IMR-90 (cell line): ENCODE results near the gene TACC3. TPM values are rescaled to one million over a fixed set of nuclear protein-coding genes. Genes with fewer than 3 reads are reported as not detected.

ENCODE experiments used
- ATAC-seq: fragments of 200-7000 bp; cut with Tn5 transposase; 2 replicates; pipeline ENCODE4 v1.9.1; 2020; ENCODE audit warnings: low read depth, mild to moderate bottlenecking, moderate library complexity
- BruUV-seq: library from RNA; stranded (reverse); fragments of 400-500 nt; replicated peaks from 2 replicates; lab custom pipeline; 2021; lab: Mats Ljungman, UMichigan
- CTCF ChIA-PET: fragments of 300-600 bp; formaldehyde crosslinking; extraction: SDS; loops from one replicate; lab custom pipeline; 2021; ENCODE audit warnings: antibody characterized with exemption; lab: Yijun Ruan, JAX
- POLR2A ChIA-PET: fragments of 300-600 bp; sonication (Branson Sonifier 250); formaldehyde crosslinking; loops from one replicate; lab custom pipeline; 2022; ENCODE audit warnings: antibody characterized with exemption; ENCODE audit not compliant: unreplicated experiment; lab: Charles Lee
- DNase-seq: peaks from one replicate; pipeline ENCODE4 v3.0.0; 2013
- H2AFZ ChIP-seq: replicated peaks from 2 replicates; pipeline ENCODE3; 2013; ENCODE audit warnings: low read length, mild to moderate bottlenecking; ENCODE audit not compliant: poor library complexity
- H2AK5ac ChIP-seq: 2 replicates; pipeline ENCODE4 v1.6.1; 2013; ENCODE audit warnings: low read depth, low read length, inconsistent platforms
- H2AK9ac ChIP-seq: replicated peaks from 2 replicates; pipeline ENCODE3; 2013; ENCODE audit warnings: mild to moderate bottlenecking, low read depth, low read length, moderate library complexity; ENCODE audit not compliant: poor library complexity
- H2BK120ac ChIP-seq: 2 replicates; pipeline ENCODE4 v1.6.1; 2013; ENCODE audit warnings: low read depth, low read length, inconsistent platforms
- H2BK15ac ChIP-seq: 3 replicates; pipeline ENCODE4 v1.6.1; 2013; ENCODE audit warnings: low read depth, low read length, inconsistent platforms
- H2BK20ac ChIP-seq: 2 replicates; pipeline ENCODE4 v1.6.1; 2013; ENCODE audit warnings: low read depth, mild to moderate bottlenecking, inconsistent platforms, low read length, moderate library complexity
- H2BK5ac ChIP-seq: 2 replicates; pipeline ENCODE4 v1.6.1; 2013; ENCODE audit warnings: mild to moderate bottlenecking, low read depth, low read length, inconsistent platforms; ENCODE audit not compliant: poor library complexity, severe bottlenecking
- H3K14ac ChIP-seq: replicated peaks from 2 replicates; pipeline ENCODE4 v1.6.1; 2013; ENCODE audit warnings: low read depth, low read length, inconsistent platforms
- H3K18ac ChIP-seq: 2 replicates; pipeline ENCODE4 v1.6.1; 2013; ENCODE audit warnings: low read depth, low read length, control low read depth
- H3K23ac ChIP-seq: 2 replicates; pipeline ENCODE4 v1.6.1; 2013; ENCODE audit warnings: low read depth, low read length, inconsistent platforms
- H3K27ac ChIP-seq: 2 replicates; pipeline ENCODE4 v1.5.1; 2013; ENCODE audit warnings: mild to moderate bottlenecking, control low read depth, low read length; ENCODE audit not compliant: insufficient read depth
- H3K27me3 ChIP-seq: 2 replicates; pipeline ENCODE4 v1.6.1; 2013; ENCODE audit warnings: low read length; ENCODE audit not compliant: control insufficient read depth, insufficient read depth
- H3K36me3 ChIP-seq: 2 replicates; pipeline ENCODE4 v1.6.1; 2013; ENCODE audit warnings: low read length, mixed read lengths; ENCODE audit not compliant: control insufficient read depth, insufficient read depth
- H3K4ac ChIP-seq: 2 replicates; pipeline ENCODE4 v1.6.1; 2013; ENCODE audit warnings: low read depth, low read length, inconsistent platforms
- H3K4me1 ChIP-seq: 2 replicates; pipeline ENCODE4 v1.6.1; 2013; ENCODE audit warnings: low read length, mixed read lengths; ENCODE audit not compliant: control insufficient read depth, insufficient read depth
- H3K4me2 ChIP-seq: 2 replicates; pipeline ENCODE4 v1.6.1; 2013; ENCODE audit warnings: low read depth, mild to moderate bottlenecking, control low read depth, low read length, moderate library complexity
- H3K4me3 ChIP-seq: 2 replicates; pipeline ENCODE4 v1.5.1; 2013; ENCODE audit warnings: low read depth, mild to moderate bottlenecking, control low read depth, low read length, moderate library complexity; ENCODE audit not compliant: insufficient read depth
- H3K56ac ChIP-seq: 2 replicates; pipeline ENCODE4 v1.6.1; 2013; ENCODE audit warnings: low read length, inconsistent platforms; ENCODE audit not compliant: insufficient read depth; ENCODE audit errors: extremely low read depth
- H3K79me1 ChIP-seq, 2 experiments: 2 replicates each; pipeline ENCODE4 v1.6.1; 2013; ENCODE audit warnings: low read length in 2 of 2, inconsistent platforms in 1 of 2, low read depth in 1 of 2
- H3K9ac ChIP-seq: 2 replicates; pipeline ENCODE4 v1.6.1; 2013; ENCODE audit warnings: low read depth, low read length, control low read depth
- H3K9me1 ChIP-seq: 2 replicates; pipeline ENCODE4 v1.6.1; 2013; ENCODE audit warnings: low read length, inconsistent platforms; ENCODE audit not compliant: insufficient read depth
- H3K9me3 ChIP-seq: 2 replicates; pipeline ENCODE4 v1.6.1; 2013; ENCODE audit warnings: low read length; ENCODE audit not compliant: control insufficient read depth, insufficient read depth
- H4K20me1 ChIP-seq: 2 replicates; pipeline ENCODE4 v1.6.1; 2013; ENCODE audit warnings: low read length, inconsistent platforms; ENCODE audit not compliant: insufficient read depth
- H4K5ac ChIP-seq: 2 replicates; pipeline ENCODE4 v1.6.1; 2013; ENCODE audit warnings: mild to moderate bottlenecking, low read depth, low read length, control low read depth
- H4K8ac ChIP-seq, 2 experiments: 2 replicates each; pipeline ENCODE4 v1.6.1; 2013; ENCODE audit warnings: low read depth in 2 of 2, low read length in 2 of 2, control low read depth in 1 of 2, inconsistent platforms in 1 of 2
- H4K91ac ChIP-seq: 2 replicates; pipeline ENCODE4 v1.6.1; 2013; ENCODE audit warnings: low read depth, low read length, inconsistent platforms; ENCODE audit not compliant: insufficient read depth
- BHLHE40 ChIP-seq: fragments of 150-350 bp; IDR thresholded peaks from 2 replicates; pipeline ENCODE4 v1.6.1; 2016; ENCODE audit warnings: mild to moderate bottlenecking, low read depth, low read length
- CEBPB ChIP-seq: IDR thresholded peaks from 2 replicates; pipeline ENCODE4 v1.6.1; 2012; ENCODE audit warnings: low read depth, low read length, improper control_type of control experiment
- CHD1 ChIP-seq: IDR thresholded peaks from 2 replicates; pipeline ENCODE4 v1.6.1; 2012; ENCODE audit warnings: low read depth, low read length, improper control_type of control experiment
- CTCF ChIP-seq: conservative IDR thresholded peaks from 2 replicates; pipeline ENCODE4 v1.5.1; 2012; ENCODE audit warnings: mild to moderate bottlenecking, low read depth, low read length, improper control_type of control experiment
- ELK1 ChIP-seq: fragments of 150-350 bp; IDR thresholded peaks from 2 replicates; pipeline ENCODE4 v1.6.1; 2016; ENCODE audit warnings: low read depth, mild to moderate bottlenecking, low read length, moderate library complexity, borderline replicate concordance
- FOS ChIP-seq: fragments of 150-350 bp; IDR thresholded peaks from 2 replicates; pipeline ENCODE4 v1.6.1; 2016; ENCODE audit warnings: low read depth, low read length
- MAZ ChIP-seq: IDR thresholded peaks from 2 replicates; pipeline ENCODE4 v1.6.1; 2012; ENCODE audit warnings: low read depth, mild to moderate bottlenecking, low read length, improper control_type of control experiment, moderate library complexity, borderline replicate concordance
- MXI1 ChIP-seq: IDR thresholded peaks from 2 replicates; pipeline ENCODE4 v1.6.1; 2012; ENCODE audit warnings: low read depth, mild to moderate bottlenecking, low read length, moderate library complexity, borderline replicate concordance
- NFE2L2 ChIP-seq: fragments of 150-350 bp; IDR thresholded peaks from 2 replicates; pipeline ENCODE4 v1.6.1; 2016; ENCODE audit warnings: low read depth, mild to moderate bottlenecking, low read length
- POLR2A ChIP-seq: IDR thresholded peaks from 2 replicates; pipeline ENCODE4 v1.6.1; 2012; ENCODE audit warnings: mild to moderate bottlenecking, low read depth, low read length
- RCOR1 ChIP-seq: IDR thresholded peaks from 2 replicates; pipeline ENCODE4 v1.6.1; 2012; ENCODE audit warnings: mild to moderate bottlenecking, low read length, improper control_type of control experiment; ENCODE audit not compliant: insufficient replicate concordance
- RFX5 ChIP-seq: IDR thresholded peaks from 2 replicates; pipeline ENCODE4 v1.8.0; 2012; ENCODE audit warnings: low read depth, mild to moderate bottlenecking, low read length, moderate library complexity
- SMC3 ChIP-seq: fragments of 150-350 bp; IDR thresholded peaks from 2 replicates; pipeline ENCODE4 v1.6.1; 2016; ENCODE audit warnings: low read depth, mild to moderate bottlenecking, antibody characterized with exemption, low read length, moderate library complexity
- USF2 ChIP-seq: fragments of 150-350 bp; IDR thresholded peaks from 2 replicates; pipeline ENCODE4 v1.6.1; 2017; ENCODE audit warnings: mild to moderate bottlenecking, antibody characterized with exemption, low read length, low read depth
- WGBS, 2 experiments: methylation state at CpG; one replicate each; pipeline versions ENCODE4 v1.1.5 to v1.1.7; 2013; ENCODE audit warnings: missing lambda C conversion rate in 2 of 2; ENCODE audit not compliant: insufficient read length in 1 of 2; ENCODE audit errors: extremely low coverage in 2 of 2; 5-methylcytosine and 5-hydroxymethylcytosine counted together
- dilution Hi-C: fragments of 300-500 bp; cut with HindIII; formaldehyde crosslinking; loops from one replicate; pipeline ENCODE4 v1.14.3; 2018; ENCODE audit warnings: low sequenced_read_pairs; ENCODE audit not compliant: unreplicated experiment
- in situ Hi-C: fragments of 300-500 bp; cut with MboI; formaldehyde crosslinking; loops from 3 replicates; pipeline ENCODE4 v1.14.3; 2019; ENCODE audit warnings: low sequenced_read_pairs, inconsistent platforms, mixed read lengths
- intact Hi-C: fragments of 100-400 bp; cut with micrococcal nuclease; formaldehyde crosslinking; loops from 2 replicates; pipeline ENCODE4 v1.10.0; 2022
- polyA plus RNA-seq, 3 experiments: library from polyadenylated mRNA; depleted of rRNA; stranded (reverse); fragments of >200 nt; gene quantifications; 2 replicates each; pipeline ENCODE4 v1.2.3, GENCODE V29; 2012; ENCODE audit warnings: low replicate concordance in 1 of 3
- total RNA-seq: library from RNA; depleted of rRNA; stranded (reverse); fragments of >200 nt; gene quantifications from 2 replicates; pipeline ENCODE4 v1.2.3, GENCODE V29; 2012

TACC3 gene
- total and polyA plus RNA-seq, 2 of the 4 experiments (the other 2 are of a cell fraction): 15.1 to 49.7 TPM

GRCh38 chr4:1693131-1693896, 28.0 kb upstream of the TACC3 start:
- H2AFZ ChIP-seq: no peak overlapping the region
- no peak overlapping the region for H2AK5ac ChIP-seq
- no peaks in the 10 kb centered on the region for H3K9me1 ChIP-seq
- no peak overlapping the region for H3K27ac ChIP-seq
- no peak overlapping the region for H2BK5ac ChIP-seq
- POLR2A ChIA-PET: interaction anchor here (0.5 to 0.9 kb wide), 3 partner anchors 26 to 119 kb away, joined by 4 read pairs; partner anchors contain the start of gene TMEM129
- no peak overlapping the region for H2AK9ac ChIP-seq
- no peak overlapping the region for H3K4ac ChIP-seq
- no peak overlapping the region for H3K4me2 ChIP-seq
- intact Hi-C loops: loop anchor here (1.0 kb wide), 1 partner anchor 33 kb away; no protein-coding TSS in a partner anchor
- no peak overlapping the region for H3K4me3 ChIP-seq
- dilution Hi-C loops: no loop called here
- H3K9ac ChIP-seq: no peak overlapping the region
- H3K23ac ChIP-seq: no peak overlapping the region
- H3K79me1 ChIP-seq: peaks cover 0 to 26% of the 10 kb centered on the region in 2 experiments; a peak in 3 of 4 replicates
- no peak overlapping the region for H2BK20ac ChIP-seq
- CTCF ChIA-PET: interaction anchor here (0.6 to 2.1 kb wide), 16 partner anchors 9 to 222 kb away, joined by 3 to 22 read pairs (median 5); partner anchors contain the start of genes SLBP, TACC3 and TMEM129
- ATAC-seq: peak; percentile 94
- in situ Hi-C loops: no loop called here
- peaks cover 52% of the 10 kb centered on the region for H3K36me3 ChIP-seq
- BruUV-seq: TSS peak; percentile 89
- no peak overlapping the region for H4K8ac ChIP-seq
- no peaks in the 10 kb centered on the region for H3K9me3 ChIP-seq
- no peak overlapping the region for H4K91ac ChIP-seq
- H4K20me1 ChIP-seq: peaks cover 25% of the 10 kb centered on the region
- no peak overlapping the region for H3K18ac ChIP-seq
- no peak overlapping the region for H3K14ac ChIP-seq
- no peak overlapping the region for H2BK15ac ChIP-seq
- H4K5ac ChIP-seq: no peak overlapping the region
- no peaks in the 10 kb centered on the region for H3K27me3 ChIP-seq
- H3K4me1 ChIP-seq: no peaks in the 10 kb centered on the region
- H2BK120ac ChIP-seq: no peak overlapping the region
- peak; percentile 72 for DNase-seq
- H3K56ac ChIP-seq: no peak overlapping the region
- no CpG with 5 or more reads among the region's 7 CpGs for WGBS, 2 experiments
- no peak; the same call in 1 of the 2 replicates for TF ChIP-seq MXI1
- no peak for TF ChIP-seq BHLHE40
- TF ChIP-seq RCOR1: no peak
- TF ChIP-seq SMC3: peak; percentile 77
- peak; percentile 83 for TF ChIP-seq CTCF
- no peak for TF ChIP-seq ELK1
- no peak for TF ChIP-seq MAZ
- no peak for TF ChIP-seq CHD1
- TF ChIP-seq USF2: no peak
- TF ChIP-seq FOS: no peak
- no peak for TF ChIP-seq RFX5
- TF ChIP-seq CEBPB: peak; percentile 93
- no peak for TF ChIP-seq POLR2A
- no peak for TF ChIP-seq NFE2L2
